Ovary (tissue), 3 donors: ENCODE results near the gene NCDN.

Experiments used
- POLR2A ChIP-seq: fragments of 450-650 bp; IDR thresholded peaks from one replicate; pipeline ENCODE4 v1.6.1; 2017; ENCODE audit warnings: antibody characterized with exemption, mild to moderate bottlenecking, moderate library complexity
- TF ChIP-seq, protein P1 (sequence below), 3 donors: fragments of 450-650 bp in 2 of 3; fragments of 200-600 bp in 1 of 3; IDR thresholded peaks; one replicate each; pipeline versions ENCODE4 v1.5.1 to v1.8.0; 2016 to 2022; ENCODE audit warnings: antibody characterized with exemption in 3 of 3, mild to moderate bottlenecking in 1 of 3
- donor health status: DM: no; HTN: no; CAD: no.

DNA sequence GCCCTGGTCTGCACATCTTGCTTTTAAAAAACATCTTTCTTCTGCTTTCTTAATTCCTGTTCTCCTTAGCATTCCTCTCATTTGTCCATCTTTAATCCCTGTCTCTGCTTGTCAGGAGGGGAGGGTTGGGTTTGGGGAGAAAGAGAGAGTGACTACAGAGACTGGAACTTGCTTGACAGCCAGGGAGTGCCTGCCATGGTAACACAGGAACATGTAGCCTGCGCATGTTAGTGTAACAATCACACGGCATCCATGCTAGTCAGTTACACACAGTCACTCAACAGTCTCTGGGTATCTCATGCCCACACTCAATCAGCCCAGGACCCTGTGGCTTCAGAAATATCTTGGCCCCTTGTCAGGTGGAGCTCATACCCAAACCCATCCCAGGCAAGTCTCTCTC, 14.7 kb downstream of the NCDN start:
- TF ChIP-seq, protein P1, sequence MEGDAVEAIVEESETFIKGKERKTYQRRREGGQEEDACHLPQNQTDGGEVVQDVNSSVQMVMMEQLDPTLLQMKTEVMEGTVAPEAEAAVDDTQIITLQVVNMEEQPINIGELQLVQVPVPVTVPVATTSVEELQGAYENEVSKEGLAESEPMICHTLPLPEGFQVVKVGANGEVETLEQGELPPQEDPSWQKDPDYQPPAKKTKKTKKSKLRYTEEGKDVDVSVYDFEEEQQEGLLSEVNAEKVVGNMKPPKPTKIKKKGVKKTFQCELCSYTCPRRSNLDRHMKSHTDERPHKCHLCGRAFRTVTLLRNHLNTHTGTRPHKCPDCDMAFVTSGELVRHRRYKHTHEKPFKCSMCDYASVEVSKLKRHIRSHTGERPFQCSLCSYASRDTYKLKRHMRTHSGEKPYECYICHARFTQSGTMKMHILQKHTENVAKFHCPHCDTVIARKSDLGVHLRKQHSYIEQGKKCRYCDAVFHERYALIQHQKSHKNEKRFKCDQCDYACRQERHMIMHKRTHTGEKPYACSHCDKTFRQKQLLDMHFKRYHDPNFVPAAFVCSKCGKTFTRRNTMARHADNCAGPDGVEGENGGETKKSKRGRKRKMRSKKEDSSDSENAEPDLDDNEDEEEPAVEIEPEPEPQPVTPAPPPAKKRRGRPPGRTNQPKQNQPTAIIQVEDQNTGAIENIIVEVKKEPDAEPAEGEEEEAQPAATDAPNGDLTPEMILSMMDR (IDR thresholded peaks at IDR 0.05): no peak
- TF ChIP-seq POLR2A: no peak
